Cerebellar cortex (tissue), 1 donor: ENCODE measurements around the gene CFAP107.
"Not testable (repeated sequence)": the region's sequence is repeated elsewhere in the genome, so short reads cannot be mapped to it uniquely, and the experiment has no call there.

Source experiments
- DNase-seq: peaks from one replicate; pipeline ENCODE4 v3.0.0-alpha.2; 2015; ENCODE audit warnings: low spot score

CFAP107 gene

GRCh38 chr1:12745992-12746323, at the start of gene CFAP107:
TSS of gene CFAP107 (plus strand) at chr1:12746200. CDS start at chr1:12746431, 231 bp downstream.
- no peak for DNase-seq

- DNase-seq, result no peak
Measured at GRCh38 chr1:12696658-12697057, 49.3 kb upstream of the CFAP107 start.

- DNase-seq, result no peak
Measured at GRCh38 chr1:12697397-12697796, 48.6 kb upstream of the CFAP107 start.

GRCh38 chr1:12703821-12704451, 42.1 kb upstream of the CFAP107 start:
- DNase-seq, result no peak

- no peak for DNase-seq
Measured at GRCh38 chr1:12706061-12706460, 39.9 kb upstream of the CFAP107 start.

- no peak for DNase-seq
Measured at GRCh38 chr1:12708396-12709090, 37.5 kb upstream of the CFAP107 start.

- DNase-seq, result no peak
Measured at GRCh38 chr1:12709091-12709491, 36.9 kb upstream of the CFAP107 start.

GRCh38 chr1:12709696-12710095, 36.3 kb upstream of the CFAP107 start:
- no peak for DNase-seq

- DNase-seq, result no peak
Measured at GRCh38 chr1:12711536-12711935, 34.5 kb upstream of the CFAP107 start.

- DNase-seq, result no peak
Measured at GRCh38 chr1:12712076-12712475, 33.9 kb upstream of the CFAP107 start.

GRCh38 chr1:12712929-12713328, 33.1 kb upstream of the CFAP107 start:
- DNase-seq, result no peak

GRCh38 chr1:12713651-12714050, 32.3 kb upstream of the CFAP107 start:
- DNase-seq, result not testable (repeated sequence)

- no peak for DNase-seq
Measured at GRCh38 chr1:12714710-12715475, 31.1 kb upstream of the CFAP107 start.

- DNase-seq, result no peak
Measured at GRCh38 chr1:12715896-12716437, 30.0 kb upstream of the CFAP107 start, which contains the start of gene AADACL3. TSS of gene AADACL3 (plus strand) at chr1:12716110. CDS start at chr1:12716177, 67 bp downstream.

GRCh38 chr1:12717301-12717838, 28.6 kb upstream of the CFAP107 start:
- DNase-seq, result no peak

GRCh38 chr1:12722626-12723025, 23.4 kb upstream of the CFAP107 start:
- no peak for DNase-seq

- no peak for DNase-seq
Measured at GRCh38 chr1:12728391-12728790, 17.6 kb upstream of the CFAP107 start.

GRCh38 chr1:12730156-12730555, 15.8 kb upstream of the CFAP107 start:
- DNase-seq, result no peak

- DNase-seq, result not testable (repeated sequence)
Measured at GRCh38 chr1:12731084-12731483, 14.9 kb upstream of the CFAP107 start.

- no peak for DNase-seq
Measured at GRCh38 chr1:12734651-12735050, 11.3 kb upstream of the CFAP107 start.

- no peak for DNase-seq
Measured at GRCh38 chr1:12738934-12739333, 7.1 kb upstream of the CFAP107 start.

- no peak for DNase-seq
Measured at GRCh38 chr1:12739613-12740012, 6.4 kb upstream of the CFAP107 start.
